ENCODE data around the gene MRNIP. TPM values are rescaled to one million over a fixed set of nuclear protein-coding genes. Genes with fewer than 3 reads are reported as not detected.
"Not testable (repeated sequence)": the region's sequence is repeated elsewhere in the genome, so short reads cannot be mapped to it uniquely, and the experiment has no call there.

MRNIP gene
- total and polyA plus RNA-seq, 5 donors, result 12.3 to 20.5 (median 18.2) TPM

DNA sequence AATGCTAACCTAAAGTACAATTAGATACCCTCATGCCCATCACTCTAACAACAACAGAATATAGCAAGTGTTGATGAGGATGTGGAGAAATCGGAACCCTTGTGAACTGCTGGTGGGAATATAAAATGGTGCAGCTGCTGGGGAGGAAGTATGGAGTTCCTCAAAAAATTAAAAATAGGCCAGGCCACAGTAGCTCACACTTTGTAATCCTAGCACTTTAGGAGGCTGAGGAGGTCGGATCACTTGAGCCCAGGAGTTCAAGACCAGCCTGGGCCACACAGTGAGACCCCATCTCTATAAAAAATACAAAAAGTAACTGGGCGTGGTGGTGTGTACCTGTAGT is 18.0 kb upstream of the MRNIP start:
- Histone ChIP-seq H3K27ac (ENCODE audit: low read length) (no peak overlapping the region), H3K27me3 (ENCODE audit: control insufficient read depth, insufficient read depth) (no peaks in the 10 kb centered on the region), H3K4me3 (ENCODE audit: low read length) (no peak overlapping the region), H3K4me1 (ENCODE audit: control insufficient read depth, insufficient read depth, low read length) (no peaks in the 10 kb centered on the region), H3K9me3 (ENCODE audit: control insufficient read depth, low read length) (no peaks in the 10 kb centered on the region)
- DNase-seq (no peak), ATAC-seq (no peak)
- WGBS, result 88% methylated on average over 3 of the region's 3 CpGs
- intact Hi-C loops (cut with DNase I), result no loop called here

DNA sequence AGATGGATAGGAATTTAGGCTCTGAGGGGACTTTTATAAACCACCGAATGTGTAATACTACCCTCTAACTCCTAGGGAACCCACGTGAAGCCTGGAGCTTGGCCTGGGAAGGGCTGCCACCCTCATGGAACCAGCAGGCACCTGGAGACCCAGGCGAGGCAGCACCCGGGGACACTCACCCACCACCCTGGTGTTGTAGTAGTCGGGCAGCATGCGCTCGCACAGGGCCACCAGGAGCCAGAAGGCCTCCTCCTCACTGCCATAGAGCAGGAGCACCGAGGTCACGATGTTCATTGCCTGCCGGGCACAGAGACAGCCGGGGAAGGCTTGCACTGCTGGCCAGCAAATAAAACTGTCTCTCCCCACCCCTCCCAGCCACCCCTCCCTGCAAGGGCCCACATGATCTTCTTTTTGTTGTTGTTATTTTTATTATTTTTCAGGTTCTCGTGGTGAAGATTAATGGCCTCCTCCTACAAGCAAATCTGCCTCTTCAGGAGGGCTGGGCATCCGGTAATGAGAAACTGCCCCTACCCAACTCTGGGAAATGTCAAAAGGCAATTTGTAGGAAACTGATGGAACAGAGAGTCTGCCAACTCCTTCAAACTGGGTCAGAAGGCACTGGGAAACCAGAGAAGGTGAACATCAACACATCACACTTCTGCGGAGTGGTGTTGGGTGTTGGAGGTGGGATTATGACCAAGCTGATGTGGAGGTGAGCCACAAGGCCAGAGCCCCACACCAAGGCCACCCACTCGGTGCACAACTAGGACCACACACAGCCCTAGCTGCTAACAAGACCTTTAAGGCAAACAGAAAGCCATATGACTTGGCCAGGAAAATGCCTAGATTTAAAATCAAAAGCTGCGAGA is 17.4 kb upstream of the MRNIP start:
- intact Hi-C loops (cut with DNase I), result no loop called here
- 93% methylated on average over 16 of the region's 16 CpGs for WGBS
- Histone ChIP-seq H3K4me3 (ENCODE audit: low read length) (no peak overlapping the region), H3K27ac (ENCODE audit: low read length) (no peak overlapping the region), H3K9me3 (ENCODE audit: control insufficient read depth, low read length) (no peaks in the 10 kb centered on the region), H3K27me3 (ENCODE audit: control insufficient read depth, insufficient read depth) (no peaks in the 10 kb centered on the region), H3K4me1 (ENCODE audit: control insufficient read depth, insufficient read depth, low read length) (no peaks in the 10 kb centered on the region)
- no peak for DNase-seq
- ATAC-seq, result no peak

DNA sequence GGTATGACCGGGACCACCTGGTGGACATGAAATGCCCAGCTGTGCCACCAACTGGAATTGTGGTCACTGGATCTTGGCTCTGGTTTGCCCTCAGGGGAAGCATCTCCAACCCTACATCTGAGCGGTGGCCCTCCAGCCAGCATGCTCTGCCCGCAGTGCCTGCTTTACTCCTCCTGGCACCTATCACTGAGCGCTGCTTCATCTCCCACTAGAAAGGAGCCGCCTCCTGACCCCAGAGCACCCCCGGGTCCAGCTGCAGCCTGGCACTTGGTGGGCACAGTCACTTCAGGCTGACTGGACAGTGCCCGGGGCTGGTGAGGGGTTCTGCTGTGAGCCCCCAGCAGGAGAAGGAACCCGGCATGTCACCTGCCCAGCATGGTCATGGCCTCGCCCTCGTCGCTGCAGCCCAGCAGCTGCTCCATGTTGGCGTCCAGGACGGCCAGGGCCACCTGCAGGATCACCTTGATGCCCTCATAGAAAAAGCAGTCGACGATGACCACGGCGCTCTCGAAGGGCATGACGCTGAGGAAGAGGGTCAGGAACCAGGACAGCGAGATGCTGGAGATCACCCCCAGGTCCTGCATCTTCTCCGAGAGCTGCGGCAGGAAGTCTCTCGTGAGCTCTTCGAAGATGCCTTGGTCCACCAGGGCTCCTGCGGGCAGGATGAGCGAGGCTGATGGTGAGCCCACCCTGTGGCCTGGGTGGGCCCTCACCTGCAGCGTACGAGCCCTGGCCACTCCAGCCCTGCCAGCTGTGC is 16.1 kb upstream of the MRNIP start:
- ATAC-seq, result no peak
- H3K4me1 ChIP-seq (ENCODE audit: control insufficient read depth, insufficient read depth, low read length), result no peaks in the 10 kb centered on the region
- no peaks in the 10 kb centered on the region for H3K9me3 ChIP-seq (ENCODE audit: control insufficient read depth, low read length)
- no peaks in the 10 kb centered on the region for H3K27me3 ChIP-seq (ENCODE audit: control insufficient read depth, insufficient read depth)
- WGBS, result 97% methylated on average over 28 of the region's 28 CpGs
- no peak overlapping the region for H3K27ac ChIP-seq (ENCODE audit: low read length)
- DNase-seq, result peak in 1 of 3 donors; percentile 37
- H3K4me3 ChIP-seq (ENCODE audit: low read length), result no peak overlapping the region
- intact Hi-C loops (cut with DNase I), result no loop called here

DNA sequence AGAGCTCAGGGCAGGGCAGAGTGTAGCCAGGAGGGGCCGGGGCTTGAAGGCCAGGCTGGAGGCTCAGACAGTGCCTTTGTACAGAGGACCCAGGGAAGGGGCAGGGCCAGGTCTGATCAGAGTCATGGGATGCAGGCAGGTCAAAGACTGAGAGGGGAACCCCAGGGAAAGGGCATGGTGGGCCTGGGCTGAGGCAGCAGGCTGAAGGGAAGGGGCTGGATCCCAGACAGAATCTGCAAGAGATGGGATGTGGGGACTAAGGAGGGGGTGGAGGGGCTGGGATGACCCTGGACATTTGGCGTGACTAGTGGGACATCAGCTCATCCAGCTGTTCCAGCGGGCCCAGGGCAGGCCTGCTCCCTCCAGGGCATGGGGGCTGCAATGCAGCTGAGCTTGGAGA is 15.5 kb upstream of the MRNIP start:
- no peak overlapping the region for H3K4me3 ChIP-seq (ENCODE audit: low read length)
- ATAC-seq, result no peak
- WGBS, result 95% methylated on average over 3 of the region's 3 CpGs
- no peaks in the 10 kb centered on the region for H3K27me3 ChIP-seq (ENCODE audit: control insufficient read depth, insufficient read depth)
- H3K27ac ChIP-seq (ENCODE audit: low read length), result no peak overlapping the region
- no peaks in the 10 kb centered on the region for H3K4me1 ChIP-seq (ENCODE audit: control insufficient read depth, insufficient read depth, low read length)
- no peak for DNase-seq
- H3K9me3 ChIP-seq (ENCODE audit: control insufficient read depth, low read length), result no peaks in the 10 kb centered on the region
- intact Hi-C loops (cut with DNase I), result no loop called here

DNA sequence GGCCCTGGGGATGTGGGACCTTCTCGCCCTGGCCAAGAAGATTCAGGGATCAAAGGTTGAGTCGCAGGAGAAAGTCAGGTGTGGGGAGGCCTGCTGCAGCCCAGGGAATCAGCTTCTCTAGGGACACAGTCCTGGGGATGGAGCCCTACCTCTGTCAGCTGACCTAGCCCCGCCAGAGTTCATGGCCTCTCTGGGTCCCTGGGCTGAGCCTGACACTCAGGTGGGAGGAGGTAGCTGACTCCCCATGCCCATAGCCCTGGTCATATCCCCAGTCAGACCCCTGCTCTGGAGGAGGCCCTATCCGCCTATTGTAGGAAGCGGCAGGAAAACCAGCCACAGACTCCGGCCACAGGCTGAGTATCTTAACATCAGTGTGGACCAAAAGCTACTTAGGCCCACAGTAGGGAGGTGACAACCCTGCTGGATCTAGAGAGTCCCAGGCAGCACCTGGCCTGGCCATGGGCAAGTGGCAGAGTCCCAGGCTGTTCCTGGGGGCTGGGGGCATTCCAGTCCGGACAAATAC is 15.0 kb upstream of the MRNIP start:
- no peaks in the 10 kb centered on the region for H3K9me3 ChIP-seq (ENCODE audit: control insufficient read depth, low read length)
- intact Hi-C loops (cut with DNase I), result no loop called here

DNA sequence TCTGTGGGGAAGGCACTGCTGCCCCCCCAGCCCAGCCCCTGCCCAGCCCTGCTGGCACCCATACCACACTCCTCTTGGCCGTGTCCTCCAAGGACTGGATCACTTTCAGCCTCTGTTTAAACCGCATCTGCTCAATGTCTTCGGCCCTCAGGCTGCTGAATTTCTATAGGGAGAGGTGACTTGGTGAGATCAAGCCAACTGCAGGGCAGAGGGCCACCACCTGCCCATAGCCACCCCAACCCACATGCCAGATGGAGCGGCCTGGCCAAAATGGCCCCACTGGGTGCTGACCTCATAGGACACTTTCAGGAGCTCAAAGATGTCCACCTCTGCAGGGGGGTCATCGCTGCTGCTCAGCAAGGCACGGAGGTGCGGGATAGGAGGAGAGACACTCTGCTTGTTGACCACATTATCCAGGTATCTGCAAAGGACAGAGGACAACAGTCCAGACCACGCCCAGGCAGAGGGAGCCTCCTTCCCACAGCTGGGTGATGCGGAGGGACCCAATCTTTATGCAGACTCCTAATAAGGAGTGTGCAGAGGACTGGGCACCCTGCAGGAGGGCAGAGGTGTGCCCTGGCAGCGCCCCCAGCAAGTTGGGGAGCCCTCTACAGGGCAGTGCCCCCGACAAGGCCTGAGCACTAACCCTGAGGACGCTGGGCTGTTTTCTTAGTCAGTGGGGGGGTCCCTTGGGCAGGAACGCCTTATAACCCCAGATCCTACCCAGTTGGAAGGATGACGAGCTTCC is 14.4 kb upstream of the MRNIP start:
- Histone ChIP-seq H3K27me3 (ENCODE audit: control insufficient read depth, insufficient read depth) (no peaks in the 10 kb centered on the region), H3K4me1 (ENCODE audit: control insufficient read depth, insufficient read depth, low read length) (no peaks in the 10 kb centered on the region), H3K4me3 (ENCODE audit: low read length) (no peak overlapping the region), H3K9me3 (ENCODE audit: control insufficient read depth, low read length) (no peaks in the 10 kb centered on the region), H3K27ac (ENCODE audit: low read length) (no peak overlapping the region)
- intact Hi-C loops (cut with DNase I), result no loop called here
- ATAC-seq, result no peak
- 92% methylated on average over 14 of the region's 14 CpGs for WGBS
- no peak for DNase-seq

More for the DNA sequence above, 15.0 kb upstream of the MRNIP start:
- DNase-seq (no peak), ATAC-seq (no peak)
- no peaks in the 10 kb centered on the region for H3K4me1 ChIP-seq (ENCODE audit: control insufficient read depth, insufficient read depth, low read length)
- no peak overlapping the region for H3K4me3 ChIP-seq (ENCODE audit: low read length)
- no peaks in the 10 kb centered on the region for H3K27me3 ChIP-seq (ENCODE audit: control insufficient read depth, insufficient read depth)
- 94% methylated on average over 7 of the region's 7 CpGs for WGBS
- no peak overlapping the region for H3K27ac ChIP-seq (ENCODE audit: low read length)

DNA sequence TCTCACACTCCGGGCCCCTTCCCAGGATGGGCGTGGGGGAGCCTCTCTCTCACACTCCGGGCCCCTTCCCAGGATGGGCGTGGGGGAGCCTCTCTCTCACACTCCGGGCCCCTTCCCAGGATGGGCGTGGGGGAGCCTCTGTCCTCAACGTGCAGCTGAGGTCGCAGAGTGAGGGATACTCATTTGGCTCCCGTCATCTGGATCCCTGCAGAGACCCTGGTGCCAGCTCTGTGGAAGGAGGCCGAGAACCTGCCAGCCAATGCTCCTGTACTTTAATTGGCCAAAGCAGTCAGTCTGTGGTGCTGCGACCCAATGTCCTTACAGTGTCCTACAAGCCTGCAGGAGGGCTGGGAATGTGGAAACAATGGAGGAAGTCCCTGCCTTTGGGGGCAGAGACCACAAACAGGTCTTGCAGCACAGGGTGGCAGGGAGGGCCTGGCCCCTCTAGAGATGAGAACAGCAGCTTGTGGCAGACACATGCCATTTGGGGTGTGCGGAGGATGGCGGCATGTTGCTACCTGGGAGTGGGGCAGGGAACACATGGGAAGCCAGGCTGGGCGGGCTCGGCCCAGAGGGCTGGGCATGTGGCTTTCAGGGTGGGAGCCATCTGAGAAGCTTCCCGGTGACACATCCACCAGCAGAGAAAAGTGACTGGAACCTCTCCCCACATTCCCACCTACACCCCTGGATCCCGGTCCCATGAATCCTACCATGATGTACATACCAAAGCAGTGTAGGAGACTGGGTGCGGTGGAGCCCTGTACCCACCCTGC is 13.6 kb upstream of the MRNIP start:
- Histone ChIP-seq H3K27me3 (ENCODE audit: control insufficient read depth, insufficient read depth) (no peaks in the 10 kb centered on the region), H3K4me1 (ENCODE audit: control insufficient read depth, insufficient read depth, low read length) (no peaks in the 10 kb centered on the region), H3K27ac (ENCODE audit: low read length) (no peak overlapping the region), H3K4me3 (ENCODE audit: low read length) (no peak overlapping the region), H3K9me3 (ENCODE audit: control insufficient read depth, low read length) (no peaks in the 10 kb centered on the region)
- WGBS, result 82% methylated on average over 15 of the region's 18 CpGs
- no peak for DNase-seq
- no peak for ATAC-seq
- intact Hi-C loops (cut with DNase I), result no loop called here

DNA sequence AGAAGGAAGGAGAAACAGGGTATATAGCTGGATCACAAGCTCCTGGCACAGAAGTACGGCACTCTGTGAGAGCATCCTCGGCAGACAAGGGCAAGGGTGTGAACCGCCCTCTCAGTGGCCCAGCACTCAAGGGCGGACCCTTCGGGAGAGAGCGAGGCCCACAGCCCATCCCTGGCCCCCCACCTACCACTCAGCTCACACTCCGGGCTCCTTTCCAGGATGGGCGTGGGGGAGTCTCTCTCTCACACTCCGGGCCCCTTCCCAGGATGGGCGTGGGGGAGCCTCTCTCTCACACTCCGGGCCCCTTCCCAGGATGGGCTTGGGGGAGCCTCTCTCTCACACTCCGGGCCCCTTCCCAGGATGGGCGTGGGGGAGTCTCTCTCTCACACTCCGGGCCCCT is 12.9 kb upstream of the MRNIP start:
- H3K9me3 ChIP-seq (ENCODE audit: control insufficient read depth, low read length); intact Hi-C loops (cut with DNase I); H3K27me3 ChIP-seq (ENCODE audit: control insufficient read depth, insufficient read depth); DNase-seq; H3K4me3 ChIP-seq (ENCODE audit: low read length); H3K27ac ChIP-seq (ENCODE audit: low read length); H3K4me1 ChIP-seq (ENCODE audit: control insufficient read depth, insufficient read depth, low read length): not testable (repeated sequence)
- 68% methylated on average over 14 of the region's 14 CpGs for WGBS
- peak in 1 of 2 donors; percentile 40 for ATAC-seq

DNA sequence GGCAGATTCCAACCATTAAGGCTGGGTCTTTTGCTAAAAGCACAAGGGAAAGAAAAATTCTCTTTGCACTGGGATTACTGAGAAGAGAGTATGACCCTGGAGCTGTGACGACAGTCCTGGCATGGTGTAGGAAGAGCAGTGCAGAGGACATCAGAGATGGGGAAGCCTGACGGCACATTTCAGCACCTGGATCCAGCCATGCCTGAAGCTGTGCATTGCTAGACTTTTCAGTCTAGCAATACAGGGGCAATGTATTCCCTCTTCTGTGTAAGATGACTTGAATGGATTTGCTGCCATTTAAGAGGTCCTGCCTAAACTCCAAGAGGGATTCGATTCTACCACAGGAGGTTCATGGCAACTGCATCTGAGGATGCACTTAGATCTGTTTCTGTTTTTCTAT is 12.3 kb upstream of the MRNIP start:
- 87% methylated on average over 3 of the region's 3 CpGs for WGBS
- H3K4me3 ChIP-seq (ENCODE audit: low read length), result no peak overlapping the region
- ATAC-seq (no peak), DNase-seq (no peak)
- no peaks in the 10 kb centered on the region for H3K9me3 ChIP-seq (ENCODE audit: control insufficient read depth, low read length)
- H3K27ac ChIP-seq (ENCODE audit: low read length), result no peak overlapping the region
- no peaks in the 10 kb centered on the region for H3K27me3 ChIP-seq (ENCODE audit: control insufficient read depth, insufficient read depth)
- intact Hi-C loops (cut with DNase I), result no loop called here
- no peaks in the 10 kb centered on the region for H3K4me1 ChIP-seq (ENCODE audit: control insufficient read depth, insufficient read depth, low read length)

DNA sequence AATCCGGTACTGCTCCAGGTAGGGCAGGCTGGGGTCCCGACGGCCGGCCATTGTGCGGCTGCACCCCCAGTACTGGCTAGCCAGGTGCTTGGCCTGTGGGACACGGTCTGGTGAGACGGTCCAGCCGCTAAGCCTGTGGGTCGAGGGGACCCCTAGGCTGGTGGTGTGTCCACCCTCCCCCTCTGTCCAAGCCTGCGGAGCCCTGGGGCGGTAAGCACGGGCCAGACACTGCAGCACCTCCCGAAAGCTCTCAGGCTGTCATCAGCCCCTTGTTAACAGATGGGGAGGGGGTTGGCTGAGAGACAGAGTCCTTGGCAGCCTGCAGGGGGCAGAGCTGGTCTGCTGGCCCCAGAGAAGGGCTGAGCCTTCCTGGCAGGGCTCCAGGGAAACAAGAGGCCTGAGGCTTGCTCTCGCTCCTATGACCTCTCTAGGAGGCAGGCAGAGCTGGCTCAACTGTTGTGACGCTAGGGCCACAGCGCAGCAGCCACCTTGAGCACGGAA is 11.8 kb upstream of the MRNIP start:
- ATAC-seq, result peak; percentile 60 to 71
- no peak overlapping the region for H3K27ac ChIP-seq (ENCODE audit: low read length)
- 53% methylated on average over 17 of the region's 17 CpGs for WGBS
- intact Hi-C loops (cut with DNase I), result no loop called here
- DNase-seq, result peak; percentile 85 to 90 (median 89)
- H3K9me3 ChIP-seq (ENCODE audit: control insufficient read depth, low read length), result no peaks in the 10 kb centered on the region
- H3K4me3 ChIP-seq (ENCODE audit: low read length), result no peak overlapping the region
- no peaks in the 10 kb centered on the region for H3K27me3 ChIP-seq (ENCODE audit: control insufficient read depth, insufficient read depth)
- no peaks in the 10 kb centered on the region for H3K4me1 ChIP-seq (ENCODE audit: control insufficient read depth, insufficient read depth, low read length)
